ENCODE measurements around the gene OR13A1.
"Not testable (repeated sequence)": the region's sequence is repeated elsewhere in the genome, so short reads cannot be mapped to it uniquely, and the experiment has no call there.

OR13A1 gene

DNA sequence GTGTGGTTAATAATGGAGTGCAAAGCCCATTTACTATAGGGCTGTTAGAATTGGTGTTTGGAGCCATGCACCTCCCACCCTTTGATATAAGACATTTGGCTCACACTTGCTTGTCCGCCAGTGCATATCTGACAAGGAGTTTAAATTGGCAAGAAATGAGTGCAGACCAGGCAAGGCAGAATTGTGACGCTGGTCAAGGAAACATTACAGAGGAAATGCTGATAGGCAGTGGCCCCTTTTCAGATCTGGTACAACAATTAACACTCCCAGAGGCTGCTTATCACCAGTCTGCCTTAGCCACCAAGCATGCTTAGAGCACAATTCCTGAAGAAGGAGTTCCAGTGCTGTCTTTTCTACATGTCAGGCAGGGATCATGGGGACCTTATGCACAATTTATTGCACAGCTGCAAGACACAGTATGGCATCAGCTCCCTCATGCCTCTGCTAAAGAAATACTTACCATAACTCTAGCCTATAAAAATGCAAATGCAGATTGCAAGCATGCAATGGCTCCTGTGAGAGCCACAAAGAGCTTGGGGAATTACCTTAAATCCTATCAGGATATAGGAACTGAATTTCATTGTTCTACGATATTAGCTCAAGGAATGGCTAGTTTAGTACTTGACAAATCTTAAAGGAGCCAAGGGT, 35.2 kb downstream of the OR13A1 start:
- DNase-seq (ENCODE audit: low spot score) = no peak

GRCh38 chr10:45279682-45280081, 35.7 kb downstream of the OR13A1 start:
- no peak for DNase-seq (ENCODE audit: low spot score)

GRCh38 chr10:45278860-45279498, 36.4 kb downstream of the OR13A1 start:
- no peak for DNase-seq (ENCODE audit: low spot score)

DNA sequence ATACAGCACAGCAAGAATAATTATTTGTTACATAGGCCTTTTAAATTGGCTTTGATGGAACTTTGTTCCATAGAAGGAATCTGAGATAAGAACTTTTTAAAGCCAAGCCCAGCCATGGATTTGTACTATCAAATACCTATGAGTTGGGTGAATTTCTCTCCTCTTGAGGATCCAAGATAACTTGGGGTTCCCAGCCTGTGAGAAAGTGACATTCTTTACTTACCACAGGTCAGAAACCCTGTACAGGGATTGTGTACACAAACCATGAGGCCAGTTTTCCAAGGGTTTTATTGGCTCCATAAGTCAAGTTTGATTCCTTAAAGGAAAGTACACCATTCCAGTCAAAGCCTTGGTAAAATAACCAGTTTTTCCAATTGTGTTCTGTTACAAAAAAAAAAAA, 39.3 kb downstream of the OR13A1 start:
- not testable (repeated sequence) for DNase-seq (ENCODE audit: low spot score)

- DNase-seq (ENCODE audit: low spot score) = no peak
Measured at GRCh38 chr10:45274364-45274763, 41.0 kb downstream of the OR13A1 start.

DNA sequence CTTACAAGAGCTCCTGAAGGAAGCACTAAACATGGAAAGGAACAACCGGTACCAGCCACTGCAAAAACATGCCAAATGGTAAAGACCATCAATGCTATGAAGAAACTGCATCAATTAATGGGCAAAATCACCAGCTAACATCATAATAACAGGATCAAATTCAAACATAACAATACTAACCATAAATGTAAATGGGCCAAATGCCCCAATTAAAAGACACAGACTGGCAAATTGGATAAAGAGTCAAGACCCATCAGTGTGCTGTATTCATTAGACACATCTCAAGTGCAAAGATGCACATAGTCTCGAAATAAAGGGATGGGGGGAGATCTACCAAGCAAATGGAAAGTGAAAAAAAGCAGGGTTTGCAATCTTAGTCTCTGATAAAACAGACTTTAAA, 47.6 kb downstream of the OR13A1 start:
- not testable (repeated sequence) for DNase-seq (ENCODE audit: low spot score)

- DNase-seq (ENCODE audit: low spot score) = no peak
Measured at GRCh38 chr10:45265996-45266395, 49.4 kb downstream of the OR13A1 start.

DNA sequence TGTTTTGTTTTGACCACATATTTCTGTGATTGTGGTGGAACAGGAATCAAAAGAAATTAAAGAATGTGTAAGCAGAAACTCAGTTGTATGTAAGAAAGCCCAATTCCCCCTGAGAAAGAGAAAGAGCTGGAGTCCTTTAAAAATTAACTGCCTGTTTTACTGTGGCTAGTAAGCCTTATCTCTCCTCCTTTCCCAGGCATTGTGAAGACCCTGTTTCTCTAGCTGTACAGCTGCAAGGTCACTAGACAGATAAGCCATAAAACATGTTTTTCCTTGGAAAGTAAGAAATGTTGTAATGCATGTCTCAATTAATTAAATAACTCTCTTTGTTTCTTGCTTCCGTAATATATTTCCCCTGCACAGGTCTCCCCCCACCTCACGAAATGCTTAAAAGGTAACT, 53.5 kb downstream of the OR13A1 start:
- DNase-seq (ENCODE audit: low spot score) = no peak

DNA sequence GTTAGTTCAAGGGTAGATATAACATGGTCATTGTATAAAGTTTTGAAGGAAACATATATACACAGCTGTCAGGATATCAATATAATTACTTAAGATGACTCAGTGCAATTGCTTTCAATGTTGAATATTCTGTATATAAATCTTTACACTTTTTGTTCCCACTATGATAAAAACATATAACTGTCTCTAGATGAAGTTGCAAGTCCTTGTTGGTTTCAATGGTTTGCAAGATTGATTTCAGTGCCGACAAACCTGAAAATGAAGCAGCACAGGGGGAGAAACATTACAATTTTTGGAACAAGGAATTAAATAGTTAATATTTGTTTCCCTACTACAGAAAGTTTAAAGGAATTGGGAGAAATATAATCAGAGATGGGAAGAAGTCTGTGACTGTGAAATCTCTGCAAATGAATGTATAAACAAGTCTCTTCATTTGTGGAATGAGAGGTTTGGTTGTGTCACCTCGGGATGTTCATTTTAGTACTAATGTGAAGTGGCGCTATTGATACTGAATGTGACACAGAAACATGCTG, 54.1 kb downstream of the OR13A1 start:
- DNase-seq (ENCODE audit: low spot score) = no peak

DNA sequence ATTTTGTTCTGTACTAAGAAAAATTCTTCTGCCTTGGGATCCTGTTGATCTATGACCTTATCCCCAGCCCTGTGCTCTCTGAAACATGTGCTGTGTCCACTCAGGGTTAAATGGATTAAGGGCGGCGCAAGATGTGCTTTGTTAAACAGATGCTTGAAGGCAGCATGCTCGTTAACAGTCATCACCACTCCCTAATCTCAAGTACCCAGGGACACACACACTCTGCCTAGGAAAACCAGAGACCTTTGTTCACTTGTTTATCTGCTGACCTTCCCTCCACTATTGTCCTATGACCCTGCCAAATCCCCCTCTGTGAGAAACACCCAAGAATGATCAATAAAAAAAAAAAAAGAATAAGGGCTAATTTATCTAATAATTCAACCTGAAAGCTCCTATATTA, 54.8 kb downstream of the OR13A1 start:
- not testable (repeated sequence) for DNase-seq (ENCODE audit: low spot score)

DNA sequence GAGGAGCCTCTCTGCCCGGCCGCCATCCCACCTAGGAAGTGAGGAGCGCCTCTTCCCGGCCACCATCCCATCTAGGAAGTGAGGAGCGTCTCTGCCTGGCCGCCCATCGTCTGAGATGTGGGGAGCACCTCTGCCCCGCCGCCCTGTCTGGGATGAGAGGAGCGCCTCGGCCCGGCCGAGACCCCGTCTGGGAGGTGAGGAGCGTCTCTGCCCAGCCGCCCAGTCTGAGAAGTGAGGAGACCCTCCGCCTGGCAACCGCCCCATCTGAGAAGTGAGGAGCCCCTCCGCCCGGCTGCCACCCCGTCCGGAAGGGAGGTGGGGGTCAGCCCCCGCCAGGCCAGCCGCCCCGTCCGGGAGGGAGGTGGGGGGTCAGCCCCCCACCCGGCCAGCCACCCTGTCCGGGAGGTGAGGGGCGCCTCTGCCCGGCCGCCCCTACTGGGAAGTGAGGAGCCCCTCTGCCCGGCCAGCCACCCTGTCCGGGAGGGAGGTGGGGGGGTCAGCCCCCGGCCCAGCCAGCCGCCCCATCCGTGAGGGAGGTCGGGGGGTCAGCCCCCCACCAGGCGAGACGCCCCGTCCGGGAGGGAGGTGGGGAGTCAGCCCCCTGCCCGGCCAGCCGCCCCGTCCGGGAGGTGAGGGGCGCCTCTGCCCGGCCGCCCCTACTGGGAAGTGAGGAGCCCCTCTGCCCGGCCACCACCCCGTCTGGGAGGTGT, 55.5 kb downstream of the OR13A1 start:
- DNase-seq (ENCODE audit: low spot score) = not testable (repeated sequence)

DNA sequence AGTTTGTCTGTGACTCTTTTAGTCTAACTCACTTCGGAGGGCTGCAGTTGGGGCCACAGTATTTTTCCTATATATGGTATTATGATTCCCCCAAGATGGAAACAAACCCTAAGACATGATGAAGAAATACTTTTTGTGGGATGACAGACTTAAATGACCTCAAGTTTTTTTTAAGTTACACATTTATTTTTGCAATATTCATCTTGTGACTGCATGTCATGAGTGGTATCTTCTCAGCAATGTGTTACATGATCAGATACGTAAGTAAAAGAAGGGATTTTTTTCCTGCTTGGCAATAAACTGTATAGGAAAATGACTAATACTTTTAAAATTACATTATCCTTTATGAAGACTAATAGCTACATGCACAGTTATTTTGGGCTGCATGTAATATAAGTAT, 57.8 kb downstream of the OR13A1 start:
- DNase-seq (ENCODE audit: low spot score) = no peak

DNA sequence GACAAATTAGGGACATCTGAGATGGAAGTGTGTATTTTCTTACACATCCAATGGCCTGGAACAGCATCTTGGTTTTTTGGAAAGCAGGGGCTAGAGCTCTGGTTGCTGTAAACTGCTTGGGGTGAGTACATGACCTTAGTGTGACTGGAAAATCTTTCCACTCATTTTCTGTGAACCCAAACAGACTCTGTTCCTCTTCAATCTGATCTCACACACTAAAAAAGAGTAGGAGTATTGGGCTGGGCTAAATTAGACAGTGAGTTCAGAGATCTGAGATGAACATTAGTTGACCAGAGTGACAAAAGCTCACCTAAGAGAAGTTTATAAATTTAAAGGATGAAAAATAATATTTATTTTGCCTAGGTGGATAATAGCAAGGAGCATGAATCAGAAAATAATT, 59.2 kb downstream of the OR13A1 start:
- DNase-seq (ENCODE audit: low spot score) = no peak

DNA sequence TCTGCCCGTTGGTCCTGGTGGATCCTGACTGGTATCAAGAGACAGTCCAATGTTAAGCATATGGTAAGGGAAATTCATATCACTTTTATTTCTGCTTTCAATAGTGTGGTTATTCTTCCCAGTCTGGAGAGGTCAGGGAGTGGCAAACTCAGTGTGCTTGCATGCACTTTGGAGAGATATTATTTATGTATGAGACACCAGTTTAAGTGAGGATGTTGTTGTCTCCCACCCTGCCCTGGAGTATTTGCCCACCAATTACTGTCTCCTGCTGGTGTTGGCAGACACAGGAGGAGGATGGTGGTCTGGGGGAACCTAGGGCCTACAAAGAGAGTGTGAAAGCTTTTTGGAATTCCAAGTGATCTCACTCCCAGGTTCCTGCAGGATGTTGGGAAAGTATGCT, 59.7 kb downstream of the OR13A1 start:
- DNase-seq (ENCODE audit: low spot score) = no peak

GRCh38 chr10:45254892-45255291, 60.5 kb downstream of the OR13A1 start:
- DNase-seq (ENCODE audit: low spot score) = no peak

DNA sequence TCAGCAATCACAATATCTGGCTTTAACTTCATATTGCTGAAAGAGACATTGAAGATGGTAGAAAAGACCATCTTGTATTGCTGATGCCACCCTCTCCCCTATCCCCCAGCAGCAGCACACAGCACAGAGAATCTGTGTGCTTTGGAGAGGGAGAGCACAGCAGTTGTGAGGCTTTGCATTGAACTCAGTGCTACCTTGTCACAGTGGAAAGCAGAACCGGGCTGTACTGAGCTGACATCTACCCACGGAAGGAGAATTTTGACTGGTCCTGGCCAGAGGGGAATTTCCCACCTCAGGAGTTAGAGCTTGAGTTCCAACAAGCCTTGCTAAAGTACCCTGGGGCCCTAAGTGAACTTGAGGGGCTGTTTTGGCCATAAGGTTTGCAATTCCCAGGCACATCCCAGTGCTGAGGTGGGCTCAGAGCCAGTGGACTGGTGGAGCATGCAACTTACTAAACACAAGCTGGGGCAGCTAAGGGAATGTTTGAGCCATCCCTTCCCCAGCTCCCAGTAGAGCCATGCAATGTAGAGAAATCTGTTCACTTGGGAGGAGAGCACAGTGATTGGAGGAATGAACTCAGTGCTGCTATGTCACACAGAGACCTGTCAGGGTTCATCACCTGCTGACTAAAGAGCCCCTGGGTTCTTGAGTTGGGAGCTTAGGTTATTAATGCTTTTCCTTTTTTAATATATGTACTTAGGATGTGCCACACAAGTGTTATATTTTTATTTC, 62.1 kb downstream of the OR13A1 start:
- no peak for DNase-seq (ENCODE audit: low spot score)
